Subcutaneous adipose tissue (tissue), 4 donors: ENCODE measurements around the gene BARHL1. TPM values are rescaled to one million over a fixed set of nuclear protein-coding genes. Genes with fewer than 3 reads are reported as not detected.

Experiments
- total RNA-seq, 4 donors: library from RNA; depleted of rRNA; stranded (reverse); fragments of >200 nt; gene quantifications; one replicate each; pipeline ENCODE4 v1.1.0, GENCODE V29; 2016
- TF ChIP-seq, protein P1 (sequence below): fragments of 450-650 bp; IDR thresholded peaks from one replicate; pipeline ENCODE4 v1.5.1; 2016; ENCODE audit warnings: low read depth, mild to moderate bottlenecking, control low read depth, antibody characterized with exemption, moderate library complexity

The BARHL1 gene
- total RNA-seq, 4 donors from 2014 or later, result not detected

DNA sequence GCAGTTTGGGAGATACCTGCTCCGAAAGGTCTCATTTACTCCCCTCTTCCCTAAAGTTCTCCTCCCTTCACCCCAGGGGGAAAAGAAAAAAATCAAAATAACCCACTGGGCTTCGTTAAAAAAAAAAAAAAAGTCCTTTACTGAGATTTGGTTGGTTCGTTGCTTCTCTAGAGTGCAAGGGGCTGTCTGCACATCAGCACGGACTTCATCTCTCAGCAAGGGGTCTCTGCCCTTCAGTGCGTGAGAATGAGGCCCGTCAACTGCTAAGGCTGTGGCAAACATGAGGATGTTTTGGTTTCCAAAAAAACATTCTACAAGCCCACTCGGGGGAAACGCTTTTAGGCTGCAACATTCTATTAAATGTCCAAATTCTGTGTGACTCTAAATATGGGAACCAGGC is 10.0 kb downstream of the BARHL1 start:
- TF ChIP-seq, protein P1, sequence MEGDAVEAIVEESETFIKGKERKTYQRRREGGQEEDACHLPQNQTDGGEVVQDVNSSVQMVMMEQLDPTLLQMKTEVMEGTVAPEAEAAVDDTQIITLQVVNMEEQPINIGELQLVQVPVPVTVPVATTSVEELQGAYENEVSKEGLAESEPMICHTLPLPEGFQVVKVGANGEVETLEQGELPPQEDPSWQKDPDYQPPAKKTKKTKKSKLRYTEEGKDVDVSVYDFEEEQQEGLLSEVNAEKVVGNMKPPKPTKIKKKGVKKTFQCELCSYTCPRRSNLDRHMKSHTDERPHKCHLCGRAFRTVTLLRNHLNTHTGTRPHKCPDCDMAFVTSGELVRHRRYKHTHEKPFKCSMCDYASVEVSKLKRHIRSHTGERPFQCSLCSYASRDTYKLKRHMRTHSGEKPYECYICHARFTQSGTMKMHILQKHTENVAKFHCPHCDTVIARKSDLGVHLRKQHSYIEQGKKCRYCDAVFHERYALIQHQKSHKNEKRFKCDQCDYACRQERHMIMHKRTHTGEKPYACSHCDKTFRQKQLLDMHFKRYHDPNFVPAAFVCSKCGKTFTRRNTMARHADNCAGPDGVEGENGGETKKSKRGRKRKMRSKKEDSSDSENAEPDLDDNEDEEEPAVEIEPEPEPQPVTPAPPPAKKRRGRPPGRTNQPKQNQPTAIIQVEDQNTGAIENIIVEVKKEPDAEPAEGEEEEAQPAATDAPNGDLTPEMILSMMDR, result no peak

DNA sequence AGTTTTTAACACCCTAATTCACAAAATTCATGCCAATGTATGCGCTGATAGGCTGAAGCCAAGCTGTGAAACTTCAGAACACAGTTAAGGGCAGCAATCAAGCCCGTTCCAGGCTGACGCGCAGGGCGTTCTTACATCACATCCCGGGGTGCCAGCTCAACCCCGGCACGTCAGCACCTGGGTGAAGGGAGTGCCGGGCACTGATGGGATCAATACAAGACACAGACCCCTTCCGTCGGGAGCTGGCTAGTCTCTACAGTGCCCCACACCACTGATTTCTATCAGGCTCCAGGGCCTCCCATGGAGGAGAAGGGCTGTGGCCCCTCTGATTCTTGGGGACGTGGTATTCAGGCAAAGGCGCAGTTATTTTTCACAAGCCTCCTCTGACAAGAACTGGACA is 12.0 kb downstream of the BARHL1 start:
- TF ChIP-seq, protein P1, result no peak

DNA sequence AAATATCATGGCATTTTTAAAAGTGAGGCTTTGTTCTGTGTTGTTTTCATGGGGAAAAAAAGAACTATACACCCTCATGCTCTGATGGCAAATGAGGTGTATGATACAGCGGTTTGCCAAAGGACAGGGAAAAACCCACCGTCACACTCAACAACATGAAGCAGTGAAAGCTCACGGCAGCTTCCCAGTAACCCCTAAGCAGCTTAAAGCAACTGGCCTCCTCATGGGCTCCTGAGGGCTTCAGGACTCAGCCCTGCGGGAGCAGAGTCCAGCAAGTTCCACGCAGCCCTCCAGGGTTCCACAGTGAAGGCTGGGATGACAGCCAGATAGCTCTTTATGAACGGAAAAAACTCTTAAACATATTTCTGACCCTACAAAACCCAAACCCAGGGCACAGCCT is 12.9 kb downstream of the BARHL1 start:
- TF ChIP-seq, protein P1, result no peak

DNA sequence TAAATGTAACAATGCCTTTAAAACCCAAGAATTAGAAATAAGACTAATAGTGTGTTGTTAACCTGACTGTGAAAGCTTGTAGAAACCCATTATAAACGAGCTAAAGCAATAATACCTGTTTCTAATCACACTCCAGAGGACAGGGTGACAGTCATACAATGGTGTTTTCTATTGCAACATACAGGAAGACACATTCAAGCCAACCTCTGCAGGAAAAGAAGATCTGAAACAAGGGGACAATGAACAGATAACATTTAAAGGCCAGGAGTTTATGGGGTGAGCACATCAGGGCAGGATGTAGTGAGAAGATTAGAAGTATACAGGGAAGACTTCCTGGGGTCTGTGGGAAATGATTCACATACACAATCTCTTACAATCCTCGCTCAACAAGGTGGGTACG is 13.8 kb downstream of the BARHL1 start:
- TF ChIP-seq, protein P1, result no peak

DNA sequence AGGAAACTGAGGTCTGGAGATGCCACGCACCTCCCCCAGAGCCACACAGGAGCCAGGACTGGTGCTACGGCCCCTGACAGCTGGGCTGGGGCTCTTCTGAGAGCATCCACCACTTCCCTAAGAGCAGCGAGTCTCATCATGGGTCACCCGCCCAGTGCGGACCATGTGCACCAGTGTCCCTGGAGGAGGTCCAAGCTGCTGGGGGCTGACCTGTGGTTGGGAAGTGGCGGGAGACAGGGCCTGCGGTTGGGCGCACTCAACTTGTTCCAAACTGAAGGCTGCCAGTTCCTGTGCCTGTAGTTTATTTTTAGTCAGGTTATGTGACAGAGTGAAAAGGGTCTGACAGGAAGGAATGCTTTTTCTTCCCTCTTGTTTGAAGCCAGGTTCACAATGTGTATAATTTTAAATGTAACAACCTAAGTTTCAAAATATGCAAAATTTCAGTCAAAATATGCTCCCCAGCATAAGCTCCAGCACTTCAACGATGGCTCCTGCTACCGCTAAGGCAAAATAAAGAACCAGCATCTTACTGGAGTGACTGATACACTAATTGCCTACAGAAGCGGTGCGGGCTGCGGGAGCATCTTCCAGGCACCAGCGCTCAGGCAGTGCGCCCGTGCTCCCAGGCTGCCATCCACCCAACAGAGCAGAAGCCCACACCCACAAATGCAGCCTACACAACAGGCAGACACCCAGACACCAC is 14.8 kb downstream of the BARHL1 start:
- TF ChIP-seq, protein P1, result no peak

DNA sequence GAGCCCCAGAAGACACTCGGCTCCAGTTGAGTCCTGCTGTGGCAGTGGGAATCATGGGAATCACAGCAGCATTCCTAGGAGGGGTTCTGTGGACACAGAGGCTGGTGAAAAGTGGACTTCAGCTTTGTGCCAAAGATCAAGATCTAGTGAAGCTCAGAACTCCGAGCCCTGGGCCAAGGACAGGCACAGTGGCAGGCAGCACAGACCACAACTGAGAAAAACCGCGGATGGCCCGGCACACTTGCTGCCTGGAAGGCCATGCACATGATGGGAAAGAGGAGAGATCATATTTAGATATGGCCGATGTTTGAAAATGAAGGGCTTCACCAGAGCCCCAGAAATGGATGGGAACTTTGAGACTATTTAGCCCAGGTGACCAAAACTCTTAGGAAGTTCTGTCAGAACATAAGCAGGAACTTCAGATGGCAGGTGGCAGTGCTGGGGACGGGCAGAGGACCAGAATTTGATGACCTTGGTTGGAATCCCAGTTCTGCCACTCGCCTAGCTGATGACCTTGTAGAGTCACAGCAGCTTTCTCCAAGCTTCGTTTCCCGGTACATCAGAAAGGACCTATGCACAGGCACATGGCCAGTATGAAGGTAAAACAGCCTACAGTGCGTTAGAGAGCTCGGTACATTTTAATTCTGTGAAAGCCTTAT is 18.0 kb downstream of the BARHL1 start:
- TF ChIP-seq, protein P1, result no peak

DNA sequence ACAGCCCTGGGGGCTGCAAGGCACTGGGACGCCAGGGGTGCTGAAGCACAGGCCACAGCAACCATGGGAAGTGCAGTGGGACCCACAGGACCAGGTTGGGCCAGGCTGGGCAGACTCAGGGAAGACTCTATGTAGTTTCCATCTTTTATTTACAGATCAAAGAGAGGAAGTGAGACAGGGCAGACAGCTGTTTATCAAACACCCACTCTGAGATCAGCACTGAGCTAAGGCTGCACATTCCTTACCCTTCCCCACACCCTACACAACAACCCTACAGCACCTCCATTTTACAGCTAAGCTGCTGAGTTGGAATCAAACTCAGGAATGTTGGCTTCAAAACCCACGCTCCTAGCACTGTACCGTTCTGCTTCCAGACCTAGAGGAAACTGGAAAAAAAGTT is 19.8 kb downstream of the BARHL1 start:
- TF ChIP-seq, protein P1, result no peak
